Spleen (tissue), 11 donors: ENCODE measurements around the gene CDC42BPA. TPM values are rescaled to one million over a fixed set of nuclear protein-coding genes. Genes with fewer than 3 reads are reported as not detected.

Experiments used
- DNase-seq: peaks from one replicate; pipeline ENCODE4 v3.0.0-alpha.2; 2020
- H3K27ac ChIP-seq, 8 donors: fragments of 200-600 bp; sonication (generic) in 7 of 8; 1 replicate in 4 of 8; 2 replicates in 4 of 8; pipeline versions ENCODE4 v1.5.0 to v1.8.0; 2016 to 2021; ENCODE audit warnings: inconsistent platforms in 4 of 8, mild to moderate bottlenecking in 4 of 8, moderate library complexity in 1 of 8
- H3K27me3 ChIP-seq, 7 donors: fragments of 200-600 bp; sonication (generic) in 6 of 7; replicated peaks in 1 of 7; 1 replicate in 4 of 7; 2 replicates in 3 of 7; pipeline versions ENCODE4 v1.5.0 to v1.8.0; 2016 to 2021; ENCODE audit warnings: inconsistent platforms in 3 of 7, mild to moderate bottlenecking in 1 of 7
- H3K36me3 ChIP-seq, 6 donors: fragments of 200-600 bp; sonication (generic) in 5 of 6; 1 replicate in 4 of 6; 2 replicates in 2 of 6; pipeline versions ENCODE4 v1.5.0 to v1.8.0; 2016 to 2021; ENCODE audit warnings: inconsistent platforms in 2 of 6
- H3K4me1 ChIP-seq, 6 donors: fragments of 200-600 bp; sonication (generic) in 5 of 6; 1 replicate in 3 of 6; 2 replicates in 3 of 6; pipeline versions ENCODE4 v1.5.0 to v1.8.0; 2016 to 2021; ENCODE audit warnings: inconsistent platforms in 3 of 6
- H3K4me3 ChIP-seq, 8 donors: fragments of 200-600 bp; sonication (generic) in 7 of 8; 1 replicate in 4 of 8; 2 replicates in 4 of 8; pipeline versions ENCODE4 v1.5.0 to v1.8.0; 2016 to 2021; ENCODE audit warnings: inconsistent platforms in 4 of 8, mild to moderate bottlenecking in 4 of 8, moderate library complexity in 2 of 8
- H3K9me3 ChIP-seq, 8 donors: fragments of 200-600 bp; sonication (generic) in 7 of 8; 1 replicate in 4 of 8; 2 replicates in 4 of 8; pipeline versions ENCODE4 v1.5.0 to v1.8.0; 2016 to 2021; ENCODE audit warnings: inconsistent platforms in 4 of 8
- POLR2A ChIP-seq, 3 donors: fragments of 450-650 bp; IDR thresholded peaks; one replicate each; pipeline ENCODE4 v1.5.1; 2017; ENCODE audit warnings: antibody characterized with exemption in 3 of 3, mild to moderate bottlenecking in 1 of 3
- POLR2AphosphoS5 ChIP-seq, 3 donors: sonication (generic); formaldehyde crosslinking; IDR thresholded peaks; one replicate each; pipeline ENCODE4 v1.5.1; 2017; ENCODE audit warnings: antibody characterized with exemption in 3 of 3
- WGBS, 5 donors: extraction: QIAGEN DNeasy Blood & Tissue Kit in 3 of 5; methylation state at CpG; one replicate each; pipeline versions ENCODE4 v1.1.5 to v1.1.7; 2013 to 2018; 5-methylcytosine and 5-hydroxymethylcytosine counted together
- intact Hi-C: fragments of 100-400 bp; cut with DNase I; formaldehyde crosslinking; loops from one replicate; pipeline ENCODE4 v1.15.0; 2023; ENCODE audit warnings: low total_unique reads
- polyA plus RNA-seq, 3 donors: library from polyadenylated mRNA; stranded (reverse); fragments of 200-250 nt; gene quantifications; one replicate each; pipeline ENCODE4 v1.2.1, GENCODE V29; 2013
- total RNA-seq, 7 donors: library from RNA; depleted of rRNA in 3 of 7; stranded (reverse); fragments of >200 nt in 3 of 7; fragmentation: NEBNext Ultra II Directional in 4 of 7; extraction: Animal tissue kit (Norgen Biotek cat#: 25700) in 4 of 7; gene quantifications; one replicate each; pipeline versions ENCODE4 v1.1.0 to v1.2.1, GENCODE V29; 2016 to 2021
- TF ChIP-seq, protein P1 (sequence below), 11 experiments: fragments of 200-600 bp in 7 of 11; fragments of 450-650 bp in 4 of 11; sonication (generic) in 4 of 11; IDR thresholded peaks in 8 of 11; conservative IDR thresholded peaks in 3 of 11; 1 replicate in 7 of 11; 2 replicates in 4 of 11; pipeline versions ENCODE4 v1.4.0 to v1.8.0; 2016 to 2021; ENCODE audit warnings: antibody characterized with exemption in 11 of 11, inconsistent platforms in 4 of 11, mild to moderate bottlenecking in 1 of 11
- donor health status: healthy with polysubstance abuse.
- donor health status: DM: no; HTN: no; CAD: no; lungs with moderate emphysema.
- donor health status: DM: no; HTN: no; CAD: no.
- donor health status: Bipolar disorder and iron deficiency.
- donor health status: healthy.
- donor health status: DM: no; HTN: no; CAD: no.
- donor health status: DM: yes; HTN: yes; CAD: no.

The CDC42BPA gene
- total and polyA plus RNA-seq, 10 donors, result 1.1 to 36.4 (median 27.6) TPM

DNA sequence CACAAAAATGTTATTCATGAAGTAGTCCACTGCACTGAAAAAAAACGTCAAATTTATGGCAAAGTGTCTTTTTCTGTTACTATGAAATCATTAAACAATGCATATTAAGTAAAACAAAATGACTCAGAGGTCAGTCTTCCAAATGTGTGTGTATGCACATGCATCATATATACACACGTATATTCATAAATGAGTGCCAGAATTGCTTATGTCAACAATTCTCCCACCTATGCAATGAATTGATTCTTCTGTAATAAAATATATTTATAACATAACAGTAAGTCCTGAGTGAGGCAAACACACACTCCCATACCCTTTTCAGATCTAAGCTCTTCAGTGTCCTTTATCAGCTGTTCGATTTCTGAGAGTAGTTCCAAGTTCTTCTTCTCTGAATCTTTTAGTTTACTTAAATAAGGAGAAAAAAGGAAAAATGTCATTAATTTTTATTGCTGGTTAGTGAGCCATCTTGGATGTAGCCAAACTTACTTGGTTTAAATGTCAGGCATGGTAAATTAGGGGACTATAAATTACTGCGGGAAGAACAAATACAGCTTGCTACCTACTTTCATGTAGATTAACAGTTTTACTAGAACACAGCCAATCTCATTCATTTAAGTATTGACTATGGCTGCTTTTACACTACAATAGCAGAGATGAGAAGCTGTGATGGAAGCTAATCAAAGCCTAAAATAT lies 246.3 kb downstream of the CDC42BPA start:
- 87 to 95% (median 89%) methylated on average over 4 of the region's 4 CpGs for WGBS, 5 donors

DNA sequence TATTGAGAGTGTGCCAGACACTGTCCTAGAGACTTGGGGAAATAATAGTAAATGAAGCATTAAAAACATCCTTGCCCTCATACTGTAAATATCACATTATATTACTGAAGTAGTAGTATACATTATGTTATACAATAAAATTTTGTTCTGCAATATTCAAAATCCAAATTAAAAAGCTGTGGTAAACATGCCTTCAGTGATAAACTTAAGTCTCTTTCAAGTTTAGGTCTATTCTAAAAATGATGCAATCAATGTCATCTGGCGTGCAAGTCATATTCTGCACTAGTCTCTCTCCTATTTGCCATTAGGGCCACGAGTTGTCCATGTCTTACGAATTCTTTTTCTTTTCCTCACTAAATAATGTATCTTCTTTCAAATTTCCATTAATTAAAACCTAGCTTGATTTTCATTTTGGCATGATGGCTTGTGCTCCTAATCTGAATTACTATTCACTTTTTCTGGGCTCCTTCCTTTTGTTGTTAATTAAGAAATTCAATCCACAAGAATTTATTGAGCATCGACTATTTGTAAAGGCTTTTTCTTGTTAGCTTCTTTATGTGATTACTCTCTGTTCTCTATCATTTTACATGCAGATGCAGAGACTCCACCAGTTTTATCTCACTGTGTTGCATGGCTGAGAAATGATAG lies 247.5 kb downstream of the CDC42BPA start:
- Histone ChIP-seq H3K4me1 (no peaks in the 10 kb centered on the region), H3K27ac (no peak overlapping the region), H3K36me3 (peaks cover 0 to 4% (median 0%) of the 10 kb centered on the region in 6 donors), H3K4me3 (no peak overlapping the region), H3K9me3 (no peaks in the 10 kb centered on the region), H3K27me3 (no peaks in the 10 kb centered on the region)
- WGBS, 5 donors, result 48 to 92% (median 87%) methylated on average over 4 of the region's 4 CpGs
- TF ChIP-seq POLR2AphosphoS5 (IDR thresholded peaks at IDR 0.05), result no peak
- TF ChIP-seq, protein P1, sequence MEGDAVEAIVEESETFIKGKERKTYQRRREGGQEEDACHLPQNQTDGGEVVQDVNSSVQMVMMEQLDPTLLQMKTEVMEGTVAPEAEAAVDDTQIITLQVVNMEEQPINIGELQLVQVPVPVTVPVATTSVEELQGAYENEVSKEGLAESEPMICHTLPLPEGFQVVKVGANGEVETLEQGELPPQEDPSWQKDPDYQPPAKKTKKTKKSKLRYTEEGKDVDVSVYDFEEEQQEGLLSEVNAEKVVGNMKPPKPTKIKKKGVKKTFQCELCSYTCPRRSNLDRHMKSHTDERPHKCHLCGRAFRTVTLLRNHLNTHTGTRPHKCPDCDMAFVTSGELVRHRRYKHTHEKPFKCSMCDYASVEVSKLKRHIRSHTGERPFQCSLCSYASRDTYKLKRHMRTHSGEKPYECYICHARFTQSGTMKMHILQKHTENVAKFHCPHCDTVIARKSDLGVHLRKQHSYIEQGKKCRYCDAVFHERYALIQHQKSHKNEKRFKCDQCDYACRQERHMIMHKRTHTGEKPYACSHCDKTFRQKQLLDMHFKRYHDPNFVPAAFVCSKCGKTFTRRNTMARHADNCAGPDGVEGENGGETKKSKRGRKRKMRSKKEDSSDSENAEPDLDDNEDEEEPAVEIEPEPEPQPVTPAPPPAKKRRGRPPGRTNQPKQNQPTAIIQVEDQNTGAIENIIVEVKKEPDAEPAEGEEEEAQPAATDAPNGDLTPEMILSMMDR (IDR thresholded peaks at IDR 0.05 in 8 of 11, conservative IDR thresholded peaks at IDR 0.05 in 3 of 11), result no peak
- TF ChIP-seq POLR2A (IDR thresholded peaks at IDR 0.05), result no peak
- DNase-seq, result no peak
- intact Hi-C loops, result no loop called here

More for the DNA sequence above, 246.3 kb downstream of the CDC42BPA start:
- Histone ChIP-seq H3K4me3 (no peak overlapping the region), H3K27me3 (no peaks in the 10 kb centered on the region), H3K9me3 (no peaks in the 10 kb centered on the region), H3K27ac (no peak overlapping the region), H3K4me1 (no peaks in the 10 kb centered on the region), H3K36me3 (no peaks in the 10 kb centered on the region)
- intact Hi-C loops, result no loop called here
- no peak for TF ChIP-seq POLR2A (IDR thresholded peaks at IDR 0.05)
- TF ChIP-seq, protein P1 (IDR thresholded peaks at IDR 0.05 in 8 of 11, conservative IDR thresholded peaks at IDR 0.05 in 3 of 11), result no peak
- no peak for TF ChIP-seq POLR2AphosphoS5 (IDR thresholded peaks at IDR 0.05)
- DNase-seq, result no peak

DNA sequence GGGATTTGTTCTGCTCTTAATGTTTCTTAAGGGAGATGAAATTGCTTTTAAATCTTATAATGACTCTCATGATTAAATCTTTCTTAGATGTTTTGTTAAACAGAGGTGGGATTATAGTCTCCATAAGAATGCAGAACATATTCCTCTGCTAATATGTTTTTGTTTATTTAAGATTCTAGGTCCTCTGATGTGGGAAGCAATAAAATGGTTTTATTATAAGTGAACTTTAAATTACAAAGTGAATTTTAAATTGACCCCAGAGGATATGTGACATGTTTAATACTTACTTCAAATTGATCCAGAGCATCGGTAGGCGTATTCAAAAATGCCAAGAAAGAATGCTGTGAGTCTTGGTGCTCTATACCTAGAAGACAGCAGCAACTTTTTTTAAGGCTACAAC lies 248.8 kb downstream of the CDC42BPA start:
- DNase-seq, result no peak
- WGBS, 5 donors, result 94 to 99% (median 97%) methylated on average over 2 of the region's 2 CpGs
- Histone ChIP-seq H3K36me3 (peaks cover 0 to 4% (median 0%) of the 10 kb centered on the region in 6 donors), H3K27ac (no peak overlapping the region), H3K4me3 (no peak overlapping the region), H3K4me1 (no peaks in the 10 kb centered on the region), H3K9me3 (no peaks in the 10 kb centered on the region), H3K27me3 (no peaks in the 10 kb centered on the region)
- TF ChIP-seq POLR2A (IDR thresholded peaks at IDR 0.05) (no peak), POLR2AphosphoS5 (IDR thresholded peaks at IDR 0.05) (no peak)
- TF ChIP-seq, protein P1 (IDR thresholded peaks at IDR 0.05 in 8 of 11, conservative IDR thresholded peaks at IDR 0.05 in 3 of 11), result no peak
- intact Hi-C loops, result no loop called here

DNA sequence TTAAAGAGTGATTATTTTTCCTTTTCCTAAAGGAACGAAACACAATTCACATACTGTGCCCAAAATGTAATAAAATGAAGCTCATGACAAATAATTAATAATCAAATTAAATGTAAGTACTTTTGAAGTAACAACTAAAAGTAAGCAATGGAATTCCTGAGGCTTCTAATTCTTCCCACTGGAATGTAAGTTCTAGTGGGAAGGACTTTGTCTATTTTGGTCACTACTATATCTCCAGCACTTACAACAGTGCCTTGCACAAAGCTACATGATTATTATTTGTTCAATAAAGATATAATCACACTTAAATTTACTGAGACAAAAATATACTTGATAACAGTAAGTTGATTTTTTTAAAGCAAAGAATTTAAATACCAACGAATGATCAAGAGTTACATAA lies 249.4 kb downstream of the CDC42BPA start:
- WGBS, 5 donors, result 72 to 88% (median 86%) methylated on average over 2 of the region's 2 CpGs
- H3K36me3 ChIP-seq, result peaks cover 0 to 4% (median 0%) of the 10 kb centered on the region in 6 donors
- H3K9me3 ChIP-seq, result no peaks in the 10 kb centered on the region
- no peak overlapping the region for H3K27ac ChIP-seq
- no peaks in the 10 kb centered on the region for H3K4me1 ChIP-seq
- no peak overlapping the region for H3K4me3 ChIP-seq
- no peak for DNase-seq
- TF ChIP-seq POLR2A (IDR thresholded peaks at IDR 0.05) (no peak), POLR2AphosphoS5 (IDR thresholded peaks at IDR 0.05) (no peak)
- TF ChIP-seq, protein P1 (IDR thresholded peaks at IDR 0.05 in 8 of 11, conservative IDR thresholded peaks at IDR 0.05 in 3 of 11), result no peak
- no peaks in the 10 kb centered on the region for H3K27me3 ChIP-seq
- intact Hi-C loops, result no loop called here
